H1 (cell line): Measurements from ENCODE around the gene ZNF2. TPM values are rescaled to one million over a fixed set of nuclear protein-coding genes. Genes with fewer than 3 reads are reported as not detected.

ENCODE experiments used
- CBX5 ChIP-seq: fragments of 300-800, 300-1000 bp; sonication (generic); IDR thresholded peaks from 2 replicates; pipeline ENCODE4 v1.7.1; 2016; ENCODE audit warnings: antibody characterized with exemption, low read length, low read depth
- CBX8 ChIP-seq: fragments of 300-800, 300-1000 bp; sonication (generic); IDR thresholded peaks from 2 replicates; pipeline ENCODE4 v1.7.1; 2016; ENCODE audit warnings: low read depth, low read length, borderline replicate concordance
- CTBP2 ChIP-seq: IDR thresholded peaks from 2 replicates; pipeline ENCODE4 v1.7.0; 2011; ENCODE audit warnings: borderline replicate concordance, mild to moderate bottlenecking, moderate library complexity, mixed read lengths, low read length; ENCODE audit not compliant: insufficient read depth, insufficient read length
- CTCF ChIP-seq, 3 experiments: IDR thresholded peaks; 1 replicate in 2 of 3; 2 replicates in 1 of 3; pipeline versions ENCODE4 v1.5.1 to v1.6.1; 2011; ENCODE audit warnings: low read length in 3 of 3, mild to moderate bottlenecking in 3 of 3, inconsistent platforms in 2 of 3, low read depth in 1 of 3, moderate library complexity in 1 of 3; ENCODE audit not compliant: insufficient read depth in 1 of 3; ENCODE audit errors: control extremely low read depth in 1 of 3
- GTF2F1 ChIP-seq: IDR thresholded peaks from 2 replicates; pipeline ENCODE4 v1.6.1; 2012; ENCODE audit warnings: low read depth, low read length, improper control_type of control experiment, borderline replicate concordance
- JUN ChIP-seq: IDR thresholded peaks from 2 replicates; pipeline ENCODE4 v1.6.1; 2011; ENCODE audit warnings: low read depth, mild to moderate bottlenecking, improper control_type of control experiment, low read length
- MAX ChIP-seq: IDR thresholded peaks from 2 replicates; pipeline ENCODE4 v1.6.1; 2012; ENCODE audit warnings: inconsistent platforms
- PHF8 ChIP-seq: fragments of 200-600 bp; sonication (generic); conservative IDR thresholded peaks from 2 replicates; pipeline ENCODE4 v1.7.1; 2012; ENCODE audit warnings: low read depth, mild to moderate bottlenecking, inconsistent platforms, low read length, moderate library complexity
- SP1 ChIP-seq: IDR thresholded peaks from 2 replicates; pipeline ENCODE4 v1.6.1; 2011; ENCODE audit warnings: low read depth, low read length
- SP2 ChIP-seq: IDR thresholded peaks from 2 replicates; pipeline ENCODE4 v1.6.1; 2012; ENCODE audit warnings: mild to moderate bottlenecking, low read length, inconsistent platforms
- SP4 ChIP-seq: IDR thresholded peaks from 2 replicates; pipeline ENCODE4 v1.6.1; 2012; ENCODE audit warnings: low read length, inconsistent platforms
- TEAD4 ChIP-seq: IDR thresholded peaks from 2 replicates; pipeline ENCODE4 v1.6.1; 2012; ENCODE audit warnings: low read depth, low read length, inconsistent platforms, mixed read lengths
- USF2 ChIP-seq: IDR thresholded peaks from 2 replicates; pipeline ENCODE4 v1.6.1; 2011; ENCODE audit warnings: low read length, improper control_type of control experiment
- polyA plus RNA-seq, 7 experiments: library from polyadenylated mRNA; depleted of rRNA in 3 of 7; stranded (reverse) in 5 of 7; unstranded in 2 of 7; fragments of >200 nt in 5 of 7; fragments of 200-250 nt in 2 of 7; gene quantifications; 1 replicate in 5 of 7; 2 replicates in 1 of 7; 4 replicates in 1 of 7; pipeline versions ENCODE4 v1.2.1 to v1.2.3, GENCODE V29; 2011 to 2013; ENCODE audit warnings: missing spikeins in 2 of 7, mixed read lengths in 2 of 7
- total RNA-seq: library from RNA; stranded (reverse); fragmentation: NEBNext Ultra II Directional; extraction: Animal tissue kit (Norgen Biotek cat#: 25700); gene quantifications from 2 replicates; pipeline ENCODE4 v1.2.1, GENCODE V29; 2021

Gene ZNF2
- total and polyA plus RNA-seq, 2 of the 8 experiments (the other 6 are each of a cell fraction or from before 2014, with no cell fraction given) = 1.3 to 3.0 TPM

GRCh38 chr2:95121407-95122196 is 44.0 kb upstream of the ZNF2 start, which contains the start of gene MRPS5 (continued):
- TF ChIP-seq SP2 = no peak
- TF ChIP-seq GTF2F1 = no peak
- TF ChIP-seq TEAD4 = no peak
- no peak for TF ChIP-seq CBX8
- no peak for TF ChIP-seq CTCF (IDR thresholded peaks at IDR 0.05; ENCODE audit: control extremely low read depth in 1 of 3, insufficient read depth in 1 of 3, low read depth in 1 of 3, low read length in 3 of 3)
- TF ChIP-seq CTBP2 = no peak
- no peak for TF ChIP-seq CBX5
- no peak; the same call in 1 of the 2 replicates for TF ChIP-seq SP1
- peak; percentile 86 for TF ChIP-seq PHF8
- peak; percentile 48; the same call in 1 of the 2 replicates for TF ChIP-seq MAX
- TF ChIP-seq JUN = no peak
- TF ChIP-seq SP4 = peak; percentile 98
- TF ChIP-seq USF2 = no peak
